ENCODE results near the gene PAIP2. TPM values are rescaled to one million over a fixed set of nuclear protein-coding genes. Genes with fewer than 3 reads are reported as not detected.
A peak's percentile ranks its signal among the peaks of the same experiment; 100 is the strongest.

The PAIP2 gene
- total and polyA plus RNA-seq, 2 of the 4 experiments (the other 2 are of a cell fraction) = 41.9 to 59.5 TPM

- H3K23ac ChIP-seq (ENCODE audit: low read depth, low read length) = no peak overlapping the region
- no peak overlapping the region for H2BK15ac ChIP-seq (ENCODE audit: low read depth, low read length)
- peaks cover 28% of the 10 kb centered on the region for H3K27me3 ChIP-seq (ENCODE audit: control insufficient read depth, insufficient read depth, low read length)
- ATAC-seq (ENCODE audit: low read depth) (no peak), DNase-seq (no peak)
- peaks cover 2% of the 10 kb centered on the region; the same call in 1 of the 2 replicates for H3K4me1 ChIP-seq (ENCODE audit: control insufficient read depth, insufficient read depth, low read length)
- no peak overlapping the region for H2BK120ac ChIP-seq (ENCODE audit: low read depth, low read length)
- H2BK5ac ChIP-seq (ENCODE audit: low read depth, low read length, poor library complexity, severe bottlenecking) = no peak overlapping the region
- H3K9me3 ChIP-seq (ENCODE audit: control insufficient read depth, insufficient read depth, low read length) = peaks cover 16% of the 10 kb centered on the region; the same call in 1 of the 2 replicates
- H2BK20ac ChIP-seq (ENCODE audit: low read depth, low read length) = no peak overlapping the region
- H4K20me1 ChIP-seq (ENCODE audit: insufficient read depth, low read length) = no peaks in the 10 kb centered on the region
- no peak overlapping the region for H3K9ac ChIP-seq (ENCODE audit: low read depth, low read length)
- in situ Hi-C loops (cut with MboI; ENCODE audit: low sequenced_read_pairs) (no loop called here), dilution Hi-C loops (cut with HindIII; ENCODE audit: low sequenced_read_pairs, unreplicated experiment) (no loop called here), intact Hi-C loops (cut with micrococcal nuclease) (no loop called here)
- no peak overlapping the region for H3K56ac ChIP-seq (ENCODE audit: extremely low read depth, insufficient read depth, low read length)
- no peak overlapping the region for H3K4me2 ChIP-seq (ENCODE audit: low read depth, low read length)
- no peak overlapping the region for H4K8ac ChIP-seq (ENCODE audit: low read depth in 2 of 2, low read length in 2 of 2)
- H4K91ac ChIP-seq (ENCODE audit: insufficient read depth, low read depth, low read length) = no peak overlapping the region
- WGBS, 2 experiments (ENCODE audit: extremely low coverage in 2 of 2, insufficient read length in 1 of 2) = 100% methylated on average over 1 of the region's 8 CpGs; no CpG with 5 or more reads in 1 of the 2 experiments
- no peak overlapping the region for H2AFZ ChIP-seq (replicated peaks; ENCODE audit: low read length, poor library complexity)
- ChIA-PET CTCF (no interaction called here), POLR2A (ENCODE audit: unreplicated experiment) (no interaction called here)
- no peak for TF ChIP-seq MAFK (IDR thresholded peaks at IDR 0.05; ENCODE audit: low read depth, low read length)
- TF ChIP-seq FOS (IDR thresholded peaks at IDR 0.05; ENCODE audit: low read depth, low read length) = no peak
- no peak for TF ChIP-seq BHLHE40 (IDR thresholded peaks at IDR 0.05; ENCODE audit: low read depth, low read length)
- TF ChIP-seq POLR2A (IDR thresholded peaks at IDR 0.05; ENCODE audit: low read depth, low read length) = no peak
- no peak for TF ChIP-seq RCOR1 (IDR thresholded peaks at IDR 0.05; ENCODE audit: insufficient replicate concordance, low read length)
- no peak for TF ChIP-seq RAD21 (IDR thresholded peaks at IDR 0.05; ENCODE audit: low read length)
- TF ChIP-seq CEBPB (IDR thresholded peaks at IDR 0.05; ENCODE audit: low read depth, low read length) = no peak
- no peak for TF ChIP-seq ELK1 (IDR thresholded peaks at IDR 0.05; ENCODE audit: borderline replicate concordance, low read depth, low read length)
- no peak for TF ChIP-seq MAZ (IDR thresholded peaks at IDR 0.05; ENCODE audit: borderline replicate concordance, low read depth, low read length)
- no peak for TF ChIP-seq CHD1 (IDR thresholded peaks at IDR 0.05; ENCODE audit: low read depth, low read length)
- no peak for TF ChIP-seq MXI1 (IDR thresholded peaks at IDR 0.05; ENCODE audit: borderline replicate concordance, low read depth, low read length)
- TF ChIP-seq RFX5 (IDR thresholded peaks at IDR 0.05; ENCODE audit: low read depth, low read length) = no peak
- TF ChIP-seq CTCF (conservative IDR thresholded peaks at IDR 0.05; ENCODE audit: low read depth, low read length) = no peak
- TF ChIP-seq SMC3 (IDR thresholded peaks at IDR 0.05; ENCODE audit: low read depth, low read length) = no peak
- no peak for TF ChIP-seq USF2 (IDR thresholded peaks at IDR 0.05; ENCODE audit: low read depth, low read length)
- H4K5ac ChIP-seq (ENCODE audit: low read depth, low read length) = no peak overlapping the region
- no peak overlapping the region; the same call in 1 of the 2 replicates for H2AK5ac ChIP-seq (ENCODE audit: low read depth, low read length)
- H3K27ac ChIP-seq (ENCODE audit: insufficient read depth, low read length) = no peak overlapping the region
- H3K4me3 ChIP-seq (ENCODE audit: insufficient read depth, low read depth, low read length) = no peak overlapping the region
- H3K4ac ChIP-seq (ENCODE audit: low read depth, low read length) = no peak overlapping the region
- H3K18ac ChIP-seq (ENCODE audit: low read depth, low read length) = no peak overlapping the region
- no TSS peak for BruUV-seq (replicated peaks)
- no peaks in the 10 kb centered on the region for H3K36me3 ChIP-seq (ENCODE audit: control insufficient read depth, insufficient read depth, low read length)
- H3K9me1 ChIP-seq (ENCODE audit: insufficient read depth, low read length) = no peaks in the 10 kb centered on the region
- peak overlapping the region; percentile 37 for H2AK9ac ChIP-seq (replicated peaks; ENCODE audit: low read depth, low read length, poor library complexity)
- no peak overlapping the region for H3K14ac ChIP-seq (replicated peaks; ENCODE audit: low read depth, low read length)
- no peaks in the 10 kb centered on the region for H3K79me1 ChIP-seq (ENCODE audit: low read depth in 1 of 2, low read length in 2 of 2)
Measured at GRCh38 chr5:139396691-139397090, 55.0 kb downstream of the PAIP2 start.

Data from IMR-90 (cell line).